Measurements from ENCODE around the gene PCDHB5. TPM values are rescaled to one million over a fixed set of nuclear protein-coding genes. Genes with fewer than 3 reads are reported as not detected.
"Not testable (repeated sequence)": the region's sequence is repeated elsewhere in the genome, so short reads cannot be mapped to it uniquely, and the experiment has no call there.

Gene PCDHB5
- total and polyA plus RNA-seq, 10 of the 15 experiments (the other 5 are each of a cell fraction or from before 2014, with no cell fraction given) = 0.09 TPM; not detected in 9

DNA sequence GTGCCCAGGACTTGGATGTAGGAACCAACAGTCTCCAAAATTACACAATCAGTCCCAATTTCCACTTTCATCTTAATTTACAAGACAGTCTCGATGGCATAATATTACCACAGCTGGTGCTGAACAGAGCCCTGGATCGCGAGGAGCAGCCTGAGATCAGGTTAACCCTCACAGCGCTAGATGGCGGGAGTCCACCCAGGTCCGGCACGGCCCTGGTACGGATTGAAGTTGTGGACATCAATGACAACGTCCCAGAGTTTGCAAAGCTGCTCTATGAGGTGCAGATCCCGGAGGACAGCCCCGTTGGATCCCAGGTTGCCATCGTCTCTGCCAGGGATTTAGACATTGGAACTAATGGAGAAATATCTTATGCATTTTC is 39.8 kb upstream of the PCDHB5 start:
- no peak for ATAC-seq
- no peaks in the 10 kb centered on the region; the same call in 2 of the 3 replicates for H3K9me3 ChIP-seq (replicated peaks; ENCODE audit: control insufficient read depth, insufficient read depth, low read length)
- no peaks in the 10 kb centered on the region for H3K36me3 ChIP-seq (ENCODE audit: control insufficient read depth in 2 of 2, insufficient read depth in 2 of 2, low read length in 1 of 2)
- no peak for FAIRE-seq
- SMC1A ChIA-PET (ENCODE audit: uncharacterized antibody, unreplicated experiment) = no interaction called here
- BruUV-seq (replicated peaks) = no TSS peak
- WGBS (ENCODE audit: insufficient coverage, insufficient replicate concordance, low lambda C conversion rate, missing lambda C conversion rate) = 42% methylated on average over 12 of the region's 12 CpGs
- H4K20me1 ChIP-seq (ENCODE audit: control insufficient read depth, insufficient read depth) = no peaks in the 10 kb centered on the region
- TF ChIP-seq, protein P1, sequence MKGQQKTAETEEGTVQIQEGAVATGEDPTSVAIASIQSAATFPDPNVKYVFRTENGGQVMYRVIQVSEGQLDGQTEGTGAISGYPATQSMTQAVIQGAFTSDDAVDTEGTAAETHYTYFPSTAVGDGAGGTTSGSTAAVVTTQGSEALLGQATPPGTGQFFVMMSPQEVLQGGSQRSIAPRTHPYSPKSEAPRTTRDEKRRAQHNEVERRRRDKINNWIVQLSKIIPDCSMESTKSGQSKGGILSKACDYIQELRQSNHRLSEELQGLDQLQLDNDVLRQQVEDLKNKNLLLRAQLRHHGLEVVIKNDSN (IDR thresholded peaks at IDR 0.05; ENCODE audit: borderline replicate concordance, extremely low read length, insufficient read depth, low read depth, low read length) = no peak
- TF ChIP-seq ZNF592 (IDR thresholded peaks at IDR 0.05) (no peak), HDGF (IDR thresholded peaks at IDR 0.05) (no peak), ZBTB11 (CRISPR knock-in tag; IDR thresholded peaks at IDR 0.05) (no peak), TCF3 (IDR thresholded peaks at IDR 0.05; ENCODE audit: borderline replicate concordance, insufficient read depth, low read depth, low read length) (no peak), NFIC (IDR thresholded peaks at IDR 0.05; ENCODE audit: low read depth, low read length) (no peak), CREB1 (IDR thresholded peaks at IDR 0.05; ENCODE audit: low read depth) (no peak), FOXM1 (IDR thresholded peaks at IDR 0.05; ENCODE audit: low read depth, low read length) (no peak)
- CTCF ChIA-PET = interaction anchor here (0.7 kb wide), 1 partner anchor 310 kb away, joined by 3 read pairs; no protein-coding TSS in a partner anchor
- H3K27ac ChIP-seq (ENCODE audit: control insufficient read depth, insufficient read depth) = no peak overlapping the region
- intact Hi-C loops (cut with micrococcal nuclease; ENCODE audit: unreplicated experiment) = no loop called here
- no peak for DNase-seq (ENCODE audit: low read depth, low spot score)
- H3K9ac ChIP-seq (ENCODE audit: control insufficient read depth, insufficient read depth, low read length) = no peak overlapping the region
- H3K27me3 ChIP-seq (replicated peaks in 1 of 2; ENCODE audit: control insufficient read depth in 2 of 2, insufficient read depth in 2 of 2, low read length in 1 of 2) = no peaks in the 10 kb centered on the region
- in situ Hi-C loops (cut with MboI) = no loop called here
- POLR2A ChIA-PET = no interaction called here
- no peaks in the 10 kb centered on the region for H3K79me2 ChIP-seq (ENCODE audit: control insufficient read depth, insufficient read depth, low read length)
- H3K4me1 ChIP-seq (ENCODE audit: control insufficient read depth, insufficient read depth, low read length) = no peaks in the 10 kb centered on the region
- H3K4me3 ChIP-seq = no peak overlapping the region
- H3K4me2 ChIP-seq (ENCODE audit: control insufficient read depth, insufficient read depth) = no peak overlapping the region
- H2AFZ ChIP-seq (ENCODE audit: control insufficient read depth, low read depth, low read length) = no peak overlapping the region
- RAD21 ChIA-PET (ENCODE audit: unreplicated experiment) = no interaction called here

GRCh38 chr5:141096181-141096580 is 38.8 kb upstream of the PCDHB5 start:
- H3K36me3 ChIP-seq (ENCODE audit: control insufficient read depth in 2 of 2, insufficient read depth in 2 of 2, low read length in 1 of 2); intact Hi-C loops (cut with micrococcal nuclease; ENCODE audit: unreplicated experiment): not testable (repeated sequence)
- 66% methylated on average over 22 of the region's 46 CpGs for WGBS (ENCODE audit: insufficient coverage, insufficient replicate concordance, low lambda C conversion rate, missing lambda C conversion rate)

More at GRCh38 chr5:141096181-141096580, 38.8 kb upstream of the PCDHB5 start:
- H3K79me2 ChIP-seq (ENCODE audit: control insufficient read depth, insufficient read depth, low read length); H3K4me1 ChIP-seq (ENCODE audit: control insufficient read depth, insufficient read depth, low read length); BruUV-seq (replicated peaks); POLR2A ChIA-PET; H3K4me3 ChIP-seq; DNase-seq (ENCODE audit: low read depth, low spot score); H3K27ac ChIP-seq (ENCODE audit: control insufficient read depth, insufficient read depth); H4K20me1 ChIP-seq (ENCODE audit: control insufficient read depth, insufficient read depth); SMC1A ChIA-PET (ENCODE audit: uncharacterized antibody, unreplicated experiment); ATAC-seq; H3K4me2 ChIP-seq (ENCODE audit: control insufficient read depth, insufficient read depth); H3K9ac ChIP-seq (ENCODE audit: control insufficient read depth, insufficient read depth, low read length); RAD21 ChIA-PET (ENCODE audit: unreplicated experiment); H3K27me3 ChIP-seq (replicated peaks in 1 of 2; ENCODE audit: control insufficient read depth in 2 of 2, insufficient read depth in 2 of 2, low read length in 1 of 2); H2AFZ ChIP-seq (ENCODE audit: control insufficient read depth, low read depth, low read length); H3K9me3 ChIP-seq (replicated peaks; ENCODE audit: control insufficient read depth, insufficient read depth, low read length); in situ Hi-C loops (cut with MboI); CTCF ChIA-PET; FAIRE-seq: not testable (repeated sequence)
